ENCODE results near the gene DNM3.

DNA sequence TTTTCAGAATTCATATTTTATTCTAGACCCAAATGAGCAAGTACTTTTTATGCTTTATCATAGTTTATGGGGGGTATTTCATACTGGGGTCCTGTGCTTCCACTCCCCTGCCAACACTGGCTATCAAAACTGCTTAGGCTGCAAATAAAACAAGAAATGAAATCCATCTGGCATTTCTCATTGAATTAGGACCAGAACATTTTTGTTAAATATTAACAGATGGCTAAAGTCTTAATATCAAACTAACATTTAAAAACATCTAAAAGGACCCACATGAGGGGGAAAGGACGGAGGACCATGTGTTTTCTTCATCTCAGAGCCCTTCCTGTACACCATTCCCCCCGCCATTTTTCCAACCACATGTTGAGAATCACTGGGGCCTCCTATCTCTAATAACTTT lies 411.7 kb downstream of the DNM3 start:
- TF ChIP-seq, protein P1, sequence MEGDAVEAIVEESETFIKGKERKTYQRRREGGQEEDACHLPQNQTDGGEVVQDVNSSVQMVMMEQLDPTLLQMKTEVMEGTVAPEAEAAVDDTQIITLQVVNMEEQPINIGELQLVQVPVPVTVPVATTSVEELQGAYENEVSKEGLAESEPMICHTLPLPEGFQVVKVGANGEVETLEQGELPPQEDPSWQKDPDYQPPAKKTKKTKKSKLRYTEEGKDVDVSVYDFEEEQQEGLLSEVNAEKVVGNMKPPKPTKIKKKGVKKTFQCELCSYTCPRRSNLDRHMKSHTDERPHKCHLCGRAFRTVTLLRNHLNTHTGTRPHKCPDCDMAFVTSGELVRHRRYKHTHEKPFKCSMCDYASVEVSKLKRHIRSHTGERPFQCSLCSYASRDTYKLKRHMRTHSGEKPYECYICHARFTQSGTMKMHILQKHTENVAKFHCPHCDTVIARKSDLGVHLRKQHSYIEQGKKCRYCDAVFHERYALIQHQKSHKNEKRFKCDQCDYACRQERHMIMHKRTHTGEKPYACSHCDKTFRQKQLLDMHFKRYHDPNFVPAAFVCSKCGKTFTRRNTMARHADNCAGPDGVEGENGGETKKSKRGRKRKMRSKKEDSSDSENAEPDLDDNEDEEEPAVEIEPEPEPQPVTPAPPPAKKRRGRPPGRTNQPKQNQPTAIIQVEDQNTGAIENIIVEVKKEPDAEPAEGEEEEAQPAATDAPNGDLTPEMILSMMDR (conservative IDR thresholded peaks at IDR 0.05; ENCODE audit: low read depth in 2 of 2): no peak
- TF ChIP-seq, protein P2, sequence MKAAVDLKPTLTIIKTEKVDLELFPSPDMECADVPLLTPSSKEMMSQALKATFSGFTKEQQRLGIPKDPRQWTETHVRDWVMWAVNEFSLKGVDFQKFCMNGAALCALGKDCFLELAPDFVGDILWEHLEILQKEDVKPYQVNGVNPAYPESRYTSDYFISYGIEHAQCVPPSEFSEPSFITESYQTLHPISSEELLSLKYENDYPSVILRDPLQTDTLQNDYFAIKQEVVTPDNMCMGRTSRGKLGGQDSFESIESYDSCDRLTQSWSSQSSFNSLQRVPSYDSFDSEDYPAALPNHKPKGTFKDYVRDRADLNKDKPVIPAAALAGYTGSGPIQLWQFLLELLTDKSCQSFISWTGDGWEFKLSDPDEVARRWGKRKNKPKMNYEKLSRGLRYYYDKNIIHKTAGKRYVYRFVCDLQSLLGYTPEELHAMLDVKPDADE (IDR thresholded peaks at IDR 0.05): no peak
- TF ChIP-seq, protein P3, sequence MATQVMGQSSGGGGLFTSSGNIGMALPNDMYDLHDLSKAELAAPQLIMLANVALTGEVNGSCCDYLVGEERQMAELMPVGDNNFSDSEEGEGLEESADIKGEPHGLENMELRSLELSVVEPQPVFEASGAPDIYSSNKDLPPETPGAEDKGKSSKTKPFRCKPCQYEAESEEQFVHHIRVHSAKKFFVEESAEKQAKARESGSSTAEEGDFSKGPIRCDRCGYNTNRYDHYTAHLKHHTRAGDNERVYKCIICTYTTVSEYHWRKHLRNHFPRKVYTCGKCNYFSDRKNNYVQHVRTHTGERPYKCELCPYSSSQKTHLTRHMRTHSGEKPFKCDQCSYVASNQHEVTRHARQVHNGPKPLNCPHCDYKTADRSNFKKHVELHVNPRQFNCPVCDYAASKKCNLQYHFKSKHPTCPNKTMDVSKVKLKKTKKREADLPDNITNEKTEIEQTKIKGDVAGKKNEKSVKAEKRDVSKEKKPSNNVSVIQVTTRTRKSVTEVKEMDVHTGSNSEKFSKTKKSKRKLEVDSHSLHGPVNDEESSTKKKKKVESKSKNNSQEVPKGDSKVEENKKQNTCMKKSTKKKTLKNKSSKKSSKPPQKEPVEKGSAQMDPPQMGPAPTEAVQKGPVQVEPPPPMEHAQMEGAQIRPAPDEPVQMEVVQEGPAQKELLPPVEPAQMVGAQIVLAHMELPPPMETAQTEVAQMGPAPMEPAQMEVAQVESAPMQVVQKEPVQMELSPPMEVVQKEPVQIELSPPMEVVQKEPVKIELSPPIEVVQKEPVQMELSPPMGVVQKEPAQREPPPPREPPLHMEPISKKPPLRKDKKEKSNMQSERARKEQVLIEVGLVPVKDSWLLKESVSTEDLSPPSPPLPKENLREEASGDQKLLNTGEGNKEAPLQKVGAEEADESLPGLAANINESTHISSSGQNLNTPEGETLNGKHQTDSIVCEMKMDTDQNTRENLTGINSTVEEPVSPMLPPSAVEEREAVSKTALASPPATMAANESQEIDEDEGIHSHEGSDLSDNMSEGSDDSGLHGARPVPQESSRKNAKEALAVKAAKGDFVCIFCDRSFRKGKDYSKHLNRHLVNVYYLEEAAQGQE (IDR thresholded peaks at IDR 0.05; ENCODE audit: unreplicated experiment): no peak
- TF ChIP-seq POLR2AphosphoS5 (IDR thresholded peaks at IDR 0.05; ENCODE audit: low read depth): no peak
- no peak for TF ChIP-seq EZH2 (IDR thresholded peaks at IDR 0.05; ENCODE audit: low read depth, unreplicated experiment)
- TF ChIP-seq ZNF114 (CRISPR knock-in tag; IDR thresholded peaks at IDR 0.05): no peak
- TF ChIP-seq EZH2phosphoT487 (IDR thresholded peaks at IDR 0.05; ENCODE audit: unreplicated experiment): no peak
- no peak for TF ChIP-seq CREB1 (CRISPR knock-in tag; IDR thresholded peaks at IDR 0.05; ENCODE audit: low read depth)
- no peak for TF ChIP-seq JUNB (IDR thresholded peaks at IDR 0.05; ENCODE audit: unreplicated experiment)
- TF ChIP-seq NANOG (IDR thresholded peaks at IDR 0.05; ENCODE audit: borderline replicate concordance): no peak
- TF ChIP-seq STAT1 (IDR thresholded peaks at IDR 0.05; ENCODE audit: unreplicated experiment): no peak
- no peak for TF ChIP-seq ZNF331 (CRISPR knock-in tag; IDR thresholded peaks at IDR 0.05; ENCODE audit: low read depth)
